Activated CD8-positive, alpha-beta memory T cell treated with anti-CD3 and anti-CD28 coated beads, Interleukin-2, amount 10 ng/mL, durations not matched to agents 7 days and 5 days (primary cell): Measurements from ENCODE around the gene ADGRG6. TPM values are rescaled to one million over a fixed set of nuclear protein-coding genes. Genes with fewer than 3 reads are reported as not detected.
"Not testable (repeated sequence)": the region's sequence is repeated elsewhere in the genome, so short reads cannot be mapped to it uniquely, and the experiment has no call there.

Experiments
- ATAC-seq: fragments of 150-1000 bp; cut with Tn5 transposase; one replicate; pipeline ENCODE4 v1.10.0; 2021; ENCODE audit warnings: moderate library complexity
- CTCF ChIA-PET: fragments of 350-600 bp; sonication (Branson Sonifier 250); formaldehyde crosslinking; loops from one replicate; lab custom pipeline; 2021; ENCODE audit warnings: antibody characterized with exemption; lab: Charles Lee
- DNase-seq: peaks from one replicate; pipeline ENCODE4 v3.0.0-alpha.2; 2020
- H3K27ac Mint-ChIP-seq: one replicate; pipeline ENCODE4 v1.8.0; 2021; ENCODE audit warnings: mild to moderate bottlenecking, mixed read lengths
- H3K27me3 Mint-ChIP-seq: one replicate; pipeline ENCODE4 v1.8.0; 2021; ENCODE audit warnings: mixed read lengths
- H3K36me3 Mint-ChIP-seq: one replicate; pipeline ENCODE4 v1.8.0; 2021; ENCODE audit warnings: mild to moderate bottlenecking, mixed read lengths
- H3K4me1 Mint-ChIP-seq: one replicate; pipeline ENCODE4 v1.8.0; 2021; ENCODE audit warnings: mixed read lengths
- H3K4me3 Mint-ChIP-seq: one replicate; pipeline ENCODE4 v1.8.0; 2021; ENCODE audit warnings: mild to moderate bottlenecking, moderate library complexity, mixed read lengths
- H3K9me3 Mint-ChIP-seq: one replicate; pipeline ENCODE4 v1.8.0; 2022; ENCODE audit warnings: low read depth, mixed read lengths
- total RNA-seq, 2 experiments: library from RNA; stranded (reverse); gene quantifications; one replicate each; pipeline ENCODE4 v1.2.3, GENCODE V29; 2021

ADGRG6 gene
- total RNA-seq, 2 experiments from 2014 or later = 0.26 to 0.52 TPM

DNA sequence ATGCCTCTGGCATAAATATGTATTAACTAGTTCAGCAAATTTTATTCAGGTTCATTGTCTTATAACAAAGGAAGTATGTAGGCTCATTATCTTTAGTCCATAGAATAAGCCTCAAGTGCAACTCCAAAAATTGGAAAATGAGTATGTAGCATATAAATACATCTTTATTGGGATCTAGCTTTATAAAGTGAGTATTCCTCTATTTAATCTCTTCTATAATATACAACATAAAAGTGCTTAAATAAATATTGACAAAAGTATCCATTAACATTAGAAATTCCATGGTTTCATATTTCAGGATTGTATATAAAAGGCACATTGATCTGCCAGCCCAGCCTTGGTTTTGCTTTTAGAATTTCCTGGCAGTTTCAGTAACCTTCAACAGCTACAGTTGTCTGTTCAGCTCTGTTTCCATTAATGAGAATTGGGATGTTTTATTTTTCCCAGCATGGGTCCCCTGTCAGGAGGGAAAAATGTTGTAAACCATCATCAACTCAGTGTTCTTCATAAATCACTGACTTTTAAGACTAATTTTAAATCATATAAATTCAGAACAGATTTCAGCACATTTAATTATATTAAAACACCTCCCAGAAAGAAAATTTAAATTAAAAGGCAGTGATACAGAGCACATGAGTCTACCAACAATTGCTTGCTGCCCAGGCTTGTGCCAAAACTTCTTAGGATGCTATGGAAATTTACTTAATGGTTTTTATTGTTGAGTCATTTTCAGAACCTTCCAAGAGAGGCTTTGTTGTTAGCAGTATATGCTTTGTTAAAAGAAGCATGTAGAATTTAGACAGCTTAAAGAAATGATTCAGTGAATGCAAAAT, 119.7 kb downstream of the ADGRG6 start:
- ATAC-seq = no peak
- no peak for DNase-seq
- Mint-ChIP-seq H3K9me3 (no peaks in the 10 kb centered on the region), H3K4me3 (no peak overlapping the region), H3K27me3 (peaks cover 17% of the 10 kb centered on the region), H3K4me1 (no peaks in the 10 kb centered on the region), H3K27ac (no peak overlapping the region), H3K36me3 (no peaks in the 10 kb centered on the region)
- CTCF ChIA-PET = no interaction called here

- H3K9me3 Mint-ChIP-seq, H3K27me3 Mint-ChIP-seq, CTCF ChIA-PET, H3K27ac Mint-ChIP-seq, H3K36me3 Mint-ChIP-seq, H3K4me1 Mint-ChIP-seq, H3K4me3 Mint-ChIP-seq, ATAC-seq, DNase-seq: not testable (repeated sequence)
These were observed 124.8 kb downstream of the ADGRG6 start for GRCh38 chr6:142426444-142427132.

- ATAC-seq, H3K27me3 Mint-ChIP-seq, H3K36me3 Mint-ChIP-seq, H3K4me3 Mint-ChIP-seq, H3K9me3 Mint-ChIP-seq, CTCF ChIA-PET, H3K27ac Mint-ChIP-seq, DNase-seq, H3K4me1 Mint-ChIP-seq: not testable (repeated sequence)
These were observed 126.7 kb downstream of the ADGRG6 start for GRCh38 chr6:142428468-142428867.

DNA sequence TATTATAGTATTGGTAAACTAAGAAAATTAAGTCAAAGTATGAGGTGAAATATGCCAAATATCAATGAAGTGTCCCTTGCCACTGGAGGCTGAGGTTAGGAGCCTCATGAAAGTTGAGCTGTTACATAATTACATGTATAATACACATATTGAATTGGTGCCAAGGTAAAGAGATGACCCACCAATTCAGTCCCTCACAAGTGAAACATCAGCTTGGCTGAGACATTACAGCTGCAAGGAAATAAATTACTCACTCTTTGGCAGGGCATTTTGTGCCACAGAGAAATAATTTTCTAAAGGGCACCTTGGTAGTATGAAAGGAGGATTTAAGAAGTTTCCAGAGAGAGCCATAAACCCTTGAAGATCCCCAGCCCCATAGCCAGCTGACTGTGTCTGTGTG, 127.4 kb downstream of the ADGRG6 start:
- peaks cover 2% of the 10 kb centered on the region for H3K9me3 Mint-ChIP-seq
- no peak overlapping the region for H3K4me3 Mint-ChIP-seq
- CTCF ChIA-PET = no interaction called here
- DNase-seq = no peak
- H3K4me1 Mint-ChIP-seq = no peaks in the 10 kb centered on the region
- H3K36me3 Mint-ChIP-seq = peaks cover 1% of the 10 kb centered on the region
- no peak for ATAC-seq
- H3K27me3 Mint-ChIP-seq = no peaks in the 10 kb centered on the region
- H3K27ac Mint-ChIP-seq = no peak overlapping the region

GRCh38 chr6:142433419-142433818, 131.6 kb downstream of the ADGRG6 start:
- H3K36me3 Mint-ChIP-seq = no peaks in the 10 kb centered on the region
- H3K4me1 Mint-ChIP-seq = no peaks in the 10 kb centered on the region
- no peak for ATAC-seq
- no peak for DNase-seq
- H3K4me3 Mint-ChIP-seq = no peak overlapping the region
- H3K27me3 Mint-ChIP-seq = no peaks in the 10 kb centered on the region
- CTCF ChIA-PET = no interaction called here
- H3K9me3 Mint-ChIP-seq = peaks cover under 1% of the 10 kb centered on the region
- H3K27ac Mint-ChIP-seq = no peak overlapping the region

DNA sequence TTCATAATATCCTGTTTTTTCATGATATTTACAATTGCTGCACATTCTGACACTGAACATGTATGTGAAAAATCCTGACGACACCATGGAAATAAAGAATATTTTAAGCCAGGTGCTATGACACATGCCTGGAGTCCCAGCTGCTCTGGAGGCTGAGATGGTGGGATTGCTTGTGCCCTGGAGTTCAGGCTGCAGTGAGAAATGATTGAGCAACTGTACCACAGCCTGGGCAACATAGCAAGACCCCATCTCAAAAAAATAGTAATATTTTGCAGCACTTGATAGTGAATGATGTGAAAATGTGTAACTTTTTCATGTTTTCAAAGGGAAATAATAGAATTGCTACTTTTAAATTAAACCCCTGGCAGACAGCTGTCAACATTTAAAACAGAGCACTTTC, 137.1 kb downstream of the ADGRG6 start:
- Mint-ChIP-seq H3K27ac (no peak overlapping the region), H3K4me1 (no peaks in the 10 kb centered on the region), H3K9me3 (no peaks in the 10 kb centered on the region), H3K36me3 (no peaks in the 10 kb centered on the region), H3K4me3 (no peak overlapping the region), H3K27me3 (peaks cover 4% of the 10 kb centered on the region)
- CTCF ChIA-PET = no interaction called here
- DNase-seq = no peak
- no peak for ATAC-seq

DNA sequence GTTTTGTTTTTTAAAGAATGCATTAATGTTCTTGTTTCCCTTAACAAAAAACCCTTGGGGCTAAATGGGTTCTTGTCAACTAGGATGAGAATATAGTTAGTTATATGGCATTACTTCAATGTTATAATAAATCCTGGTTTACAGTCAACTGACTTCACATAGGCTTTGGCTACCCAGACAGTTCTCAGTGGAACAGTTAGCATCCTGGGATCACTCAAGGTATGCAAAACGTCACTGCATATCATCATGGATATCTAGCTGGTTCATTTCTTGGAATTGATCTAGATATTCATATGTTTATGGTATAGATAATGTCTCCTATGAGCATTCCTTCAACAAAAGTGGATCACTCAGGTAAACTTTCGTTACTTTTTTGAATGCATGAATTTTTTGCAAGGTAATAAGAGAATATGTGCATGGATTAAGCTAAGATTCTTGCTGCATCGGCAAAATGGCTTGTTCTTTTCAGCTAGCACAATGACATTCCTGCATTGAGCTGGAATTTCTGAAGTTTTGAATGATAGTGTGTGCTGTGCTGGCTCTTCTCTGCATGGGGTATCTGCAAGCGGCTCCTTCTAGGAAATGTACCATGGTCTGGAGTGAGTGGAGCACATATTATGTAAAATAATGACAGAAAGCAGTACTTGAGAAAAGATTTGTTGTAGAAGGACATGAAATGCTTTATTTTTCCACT, 138.9 kb downstream of the ADGRG6 start:
- CTCF ChIA-PET = no interaction called here
- DNase-seq (no peak), ATAC-seq (no peak)
- H3K4me1 Mint-ChIP-seq = no peaks in the 10 kb centered on the region
- H3K4me3 Mint-ChIP-seq = no peak overlapping the region
- H3K27ac Mint-ChIP-seq = no peak overlapping the region
- no peaks in the 10 kb centered on the region for H3K36me3 Mint-ChIP-seq
- H3K9me3 Mint-ChIP-seq = no peaks in the 10 kb centered on the region
- H3K27me3 Mint-ChIP-seq = peaks cover 4% of the 10 kb centered on the region

DNA sequence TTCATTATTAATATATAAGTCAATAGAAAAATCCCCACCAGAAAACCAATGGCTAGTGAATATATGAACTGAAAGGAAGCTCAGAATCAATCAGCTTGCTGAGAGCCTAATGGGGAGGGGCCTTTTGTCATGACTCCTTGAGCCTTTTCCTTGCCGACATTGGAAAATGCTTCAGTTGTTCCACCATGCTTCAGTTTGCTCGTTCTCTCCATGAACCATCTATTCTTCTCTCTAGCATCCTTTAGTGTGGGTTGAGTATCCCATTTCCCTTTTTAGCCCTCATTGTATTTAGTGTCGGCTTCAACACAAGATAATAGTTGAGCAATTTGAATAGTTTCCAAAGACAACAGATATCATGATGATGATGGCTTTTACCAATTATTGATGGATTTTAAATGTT, 139.9 kb downstream of the ADGRG6 start:
- Mint-ChIP-seq H3K27ac (no peak overlapping the region), H3K27me3 (peaks cover 7% of the 10 kb centered on the region), H3K4me3 (no peak overlapping the region), H3K36me3 (no peaks in the 10 kb centered on the region), H3K4me1 (no peaks in the 10 kb centered on the region), H3K9me3 (no peaks in the 10 kb centered on the region)
- DNase-seq (no peak), ATAC-seq (no peak)
- CTCF ChIA-PET = no interaction called here

DNA sequence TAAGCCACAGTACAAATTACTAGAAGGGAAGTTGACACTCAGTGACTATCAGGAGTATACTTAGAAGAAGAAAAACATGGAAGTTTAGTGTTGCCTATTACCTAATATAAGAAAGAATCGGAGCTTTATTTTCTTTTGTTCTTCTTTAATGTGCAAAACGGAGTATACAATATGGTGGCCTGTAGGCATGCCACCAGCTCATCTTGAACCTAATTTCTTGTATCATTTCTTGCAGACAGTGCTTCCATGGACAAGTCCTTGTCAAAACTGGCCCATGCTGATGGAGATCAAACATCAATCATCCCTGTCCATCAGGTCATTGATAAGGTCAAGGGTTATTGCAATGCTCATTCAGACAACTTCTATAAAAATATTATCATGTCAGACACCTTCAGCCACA, 141.3 kb downstream of the ADGRG6 start:
- no peaks in the 10 kb centered on the region for H3K4me1 Mint-ChIP-seq
- H3K27ac Mint-ChIP-seq = no peak overlapping the region
- no peaks in the 10 kb centered on the region for H3K36me3 Mint-ChIP-seq
- DNase-seq = no peak
- no peak for ATAC-seq
- CTCF ChIA-PET = no interaction called here
- no peak overlapping the region for H3K4me3 Mint-ChIP-seq
- H3K9me3 Mint-ChIP-seq = no peaks in the 10 kb centered on the region
- H3K27me3 Mint-ChIP-seq = peaks cover 11% of the 10 kb centered on the region

- Mint-ChIP-seq H3K4me1 (no peaks in the 10 kb centered on the region), H3K9me3 (no peaks in the 10 kb centered on the region), H3K4me3 (no peak overlapping the region), H3K36me3 (no peaks in the 10 kb centered on the region), H3K27ac (no peak overlapping the region), H3K27me3 (peaks cover 11% of the 10 kb centered on the region)
- CTCF ChIA-PET = no interaction called here
- no peak for DNase-seq
- ATAC-seq = no peak
These were observed 141.7 kb downstream of the ADGRG6 start for GRCh38 chr6:142443532-142443931.

- CTCF ChIA-PET = no interaction called here
- H3K4me3 Mint-ChIP-seq = no peak overlapping the region
- ATAC-seq = no peak
- DNase-seq = no peak
- H3K27ac Mint-ChIP-seq = no peak overlapping the region
- H3K9me3 Mint-ChIP-seq = no peaks in the 10 kb centered on the region
- no peaks in the 10 kb centered on the region for H3K36me3 Mint-ChIP-seq
- H3K4me1 Mint-ChIP-seq = no peaks in the 10 kb centered on the region
- H3K27me3 Mint-ChIP-seq = peaks cover 10% of the 10 kb centered on the region
These were observed 142.6 kb downstream of the ADGRG6 start for GRCh38 chr6:142444376-142444775.

DNA sequence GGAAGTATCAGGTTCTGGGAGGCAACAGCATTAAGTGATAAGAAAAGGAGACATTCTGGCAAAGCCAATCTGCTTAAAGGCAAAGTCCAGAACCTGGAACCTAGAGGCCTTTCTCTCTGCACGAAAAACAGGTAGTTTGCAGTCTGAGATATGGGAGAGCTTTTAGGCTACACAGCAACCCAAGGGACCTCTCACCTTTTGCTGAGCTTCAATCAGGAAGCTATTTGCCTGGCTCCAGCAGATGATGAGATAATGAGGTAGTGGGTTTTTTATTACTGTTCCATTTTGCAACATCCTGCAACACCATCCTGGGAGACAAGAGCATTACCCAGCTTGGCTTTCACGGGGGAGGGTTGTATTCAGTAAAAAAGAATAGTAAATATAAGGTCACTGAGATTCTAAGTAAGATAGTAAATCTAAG, 143.1 kb downstream of the ADGRG6 start:
- no peak overlapping the region for H3K27ac Mint-ChIP-seq
- no peaks in the 10 kb centered on the region for H3K36me3 Mint-ChIP-seq
- H3K27me3 Mint-ChIP-seq = peaks cover 9% of the 10 kb centered on the region
- no peak for DNase-seq
- no peaks in the 10 kb centered on the region for H3K4me1 Mint-ChIP-seq
- H3K9me3 Mint-ChIP-seq = no peaks in the 10 kb centered on the region
- CTCF ChIA-PET = no interaction called here
- no peak for ATAC-seq
- H3K4me3 Mint-ChIP-seq = no peak overlapping the region

DNA sequence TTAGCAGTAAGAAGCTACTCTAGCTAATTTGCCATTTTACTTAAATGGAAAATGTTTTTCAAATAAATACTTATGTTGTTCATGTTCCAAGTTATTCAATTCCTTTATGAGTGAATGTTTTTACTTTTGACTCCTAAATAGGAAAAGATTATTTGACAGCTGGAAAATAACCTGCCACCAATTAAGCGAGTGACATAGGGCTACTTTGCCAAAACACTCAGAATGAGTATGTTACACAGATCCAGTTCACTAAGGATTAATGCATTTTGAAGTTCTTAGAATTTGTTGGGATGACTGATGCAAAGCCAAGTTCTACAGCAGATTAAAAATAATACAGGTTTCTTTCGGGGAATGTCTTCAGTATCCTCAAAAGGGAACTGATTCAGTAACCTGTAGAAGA, 144.4 kb downstream of the ADGRG6 start:
- H3K4me1 Mint-ChIP-seq = no peaks in the 10 kb centered on the region
- H3K9me3 Mint-ChIP-seq = no peaks in the 10 kb centered on the region
- ATAC-seq (no peak), DNase-seq (no peak)
- CTCF ChIA-PET = no interaction called here
- H3K27me3 Mint-ChIP-seq = peaks cover 6% of the 10 kb centered on the region
- no peak overlapping the region for H3K4me3 Mint-ChIP-seq
- no peaks in the 10 kb centered on the region for H3K36me3 Mint-ChIP-seq
- no peak overlapping the region for H3K27ac Mint-ChIP-seq

- CTCF ChIA-PET = no interaction called here
These were observed 144.8 kb downstream of the ADGRG6 start for GRCh38 chr6:142446576-142446975.

More at GRCh38 chr6:142446576-142446975, 144.8 kb downstream of the ADGRG6 start:
- ATAC-seq (no peak), DNase-seq (no peak)
- Mint-ChIP-seq H3K9me3 (no peaks in the 10 kb centered on the region), H3K4me1 (no peaks in the 10 kb centered on the region), H3K27me3 (peaks cover 6% of the 10 kb centered on the region), H3K4me3 (no peak overlapping the region), H3K27ac (no peak overlapping the region), H3K36me3 (no peaks in the 10 kb centered on the region)
